Thyroid gland (tissue), 4 donors: ENCODE measurements around the gene INTS1.

Experiments
- POLR2A ChIP-seq, 2 donors: fragments of 450-650 bp; IDR thresholded peaks; one replicate each; pipeline ENCODE4 v1.6.1; 2017; ENCODE audit warnings: antibody characterized with exemption in 2 of 2, mild to moderate bottlenecking in 2 of 2, moderate library complexity in 1 of 2
- TF ChIP-seq, protein P1 (sequence below), 6 experiments: fragments of 200-600 bp in 3 of 6; fragments of 450-650 bp in 3 of 6; sonication (generic) in 3 of 6; IDR thresholded peaks; one replicate each; pipeline ENCODE4 v1.5.1; 2016 to 2019; ENCODE audit warnings: antibody characterized with exemption in 6 of 6, mild to moderate bottlenecking in 2 of 6, inconsistent platforms in 1 of 6, moderate library complexity in 1 of 6

DNA sequence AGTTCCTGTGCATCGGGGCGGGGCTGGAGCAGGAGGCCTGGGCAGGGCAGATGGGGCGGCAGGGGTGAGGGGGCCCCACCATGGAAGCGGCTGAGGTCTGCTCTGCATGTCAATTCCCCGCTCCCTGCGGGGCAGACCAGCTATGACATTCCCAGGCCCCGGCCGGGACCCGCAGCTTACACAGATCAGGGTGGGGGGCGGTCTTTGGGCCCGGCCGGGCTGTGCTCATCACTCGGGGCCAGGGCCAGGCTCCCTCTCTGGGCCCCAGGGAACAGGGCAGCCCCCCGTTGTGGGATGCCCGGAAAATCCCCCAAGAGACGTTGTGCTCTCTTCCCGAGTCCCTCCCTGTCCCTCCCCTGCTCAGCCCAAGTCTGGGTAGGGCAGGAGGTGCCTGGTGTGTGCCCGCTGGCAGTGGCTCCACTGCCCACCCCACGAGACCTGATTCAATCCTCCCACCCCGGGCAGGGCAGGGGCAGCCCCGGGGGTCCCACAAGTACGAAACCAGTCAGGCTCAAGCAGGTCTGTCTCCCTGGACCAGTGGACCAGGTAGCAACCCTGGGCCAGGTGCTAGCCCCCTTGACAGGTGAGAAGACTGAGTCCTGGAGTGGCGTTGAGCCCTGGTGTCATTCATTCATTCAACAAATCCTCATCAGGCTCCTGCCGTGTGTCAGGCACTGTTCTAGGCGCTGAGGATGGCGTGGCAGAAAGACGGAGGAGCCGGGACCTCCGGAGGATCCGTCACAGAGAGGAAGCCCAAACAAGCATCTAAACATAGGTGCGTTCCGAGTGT lies 73.9 kb downstream of the INTS1 start:
- TF ChIP-seq, protein P1, sequence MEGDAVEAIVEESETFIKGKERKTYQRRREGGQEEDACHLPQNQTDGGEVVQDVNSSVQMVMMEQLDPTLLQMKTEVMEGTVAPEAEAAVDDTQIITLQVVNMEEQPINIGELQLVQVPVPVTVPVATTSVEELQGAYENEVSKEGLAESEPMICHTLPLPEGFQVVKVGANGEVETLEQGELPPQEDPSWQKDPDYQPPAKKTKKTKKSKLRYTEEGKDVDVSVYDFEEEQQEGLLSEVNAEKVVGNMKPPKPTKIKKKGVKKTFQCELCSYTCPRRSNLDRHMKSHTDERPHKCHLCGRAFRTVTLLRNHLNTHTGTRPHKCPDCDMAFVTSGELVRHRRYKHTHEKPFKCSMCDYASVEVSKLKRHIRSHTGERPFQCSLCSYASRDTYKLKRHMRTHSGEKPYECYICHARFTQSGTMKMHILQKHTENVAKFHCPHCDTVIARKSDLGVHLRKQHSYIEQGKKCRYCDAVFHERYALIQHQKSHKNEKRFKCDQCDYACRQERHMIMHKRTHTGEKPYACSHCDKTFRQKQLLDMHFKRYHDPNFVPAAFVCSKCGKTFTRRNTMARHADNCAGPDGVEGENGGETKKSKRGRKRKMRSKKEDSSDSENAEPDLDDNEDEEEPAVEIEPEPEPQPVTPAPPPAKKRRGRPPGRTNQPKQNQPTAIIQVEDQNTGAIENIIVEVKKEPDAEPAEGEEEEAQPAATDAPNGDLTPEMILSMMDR (IDR thresholded peaks at IDR 0.05), result no peak
- TF ChIP-seq POLR2A (IDR thresholded peaks at IDR 0.05), result no peak
